Stimulated activated CD4-positive, alpha-beta T cell treated with anti-CD3 and anti-CD28 coated beads, Interleukin-2, amount 100 ng/mL, for 4 hours (primary cell): ENCODE data around the gene PLEKHM3.

ENCODE experiments used
- DNase-seq: peaks from one replicate; pipeline ENCODE4 v3.0.0-alpha.2; 2020; ENCODE audit warnings: low read depth

PLEKHM3 gene

DNA sequence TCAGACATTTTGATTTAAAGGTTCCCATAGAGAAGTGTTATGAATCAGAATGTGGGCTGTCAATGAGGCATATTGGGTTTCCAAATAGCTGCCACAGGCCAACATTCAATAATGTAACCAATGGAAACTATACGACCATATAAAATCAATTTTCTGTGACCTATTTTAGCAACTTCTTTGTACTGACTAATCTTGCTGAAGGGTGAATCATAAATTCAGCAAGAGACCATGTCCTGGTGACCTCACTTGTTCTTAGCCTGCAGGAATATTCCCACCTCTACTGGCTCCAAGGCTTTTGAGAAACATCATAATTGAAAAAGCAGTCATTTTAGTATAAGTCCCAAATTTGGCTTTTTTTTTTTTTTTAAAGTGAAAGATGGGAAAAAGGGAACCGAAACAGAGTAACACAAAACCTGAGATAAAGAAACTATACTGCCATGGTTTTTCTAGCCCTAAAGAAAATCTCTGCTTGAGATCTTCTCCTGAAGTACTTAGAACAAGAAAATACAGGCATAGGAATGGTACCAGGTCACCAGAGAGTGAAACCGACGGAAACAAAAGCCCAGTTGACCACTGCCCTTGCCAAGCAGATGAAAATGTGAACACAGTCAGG is 32.1 kb downstream of the PLEKHM3 start:
- DNase-seq = no peak

DNA sequence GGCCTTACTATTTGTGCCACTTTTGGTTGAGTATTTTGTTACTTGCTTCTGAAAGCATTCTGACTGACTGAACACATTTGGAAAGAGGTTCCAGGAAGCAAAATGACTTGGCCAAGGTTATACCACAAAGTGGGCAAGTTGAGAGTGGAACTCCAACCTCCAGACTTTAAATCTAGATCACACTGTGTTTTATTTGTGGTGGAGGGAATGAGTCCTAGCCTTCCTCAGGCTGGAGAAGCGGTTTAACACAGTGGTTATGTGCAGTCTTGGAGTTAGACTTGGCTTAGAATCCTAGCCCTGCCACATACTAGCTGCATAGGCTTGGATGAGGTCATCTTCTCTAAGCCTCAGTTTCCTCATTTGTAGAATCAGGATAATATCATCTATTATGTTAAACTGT is 33.4 kb downstream of the PLEKHM3 start:
- DNase-seq = no peak

DNA sequence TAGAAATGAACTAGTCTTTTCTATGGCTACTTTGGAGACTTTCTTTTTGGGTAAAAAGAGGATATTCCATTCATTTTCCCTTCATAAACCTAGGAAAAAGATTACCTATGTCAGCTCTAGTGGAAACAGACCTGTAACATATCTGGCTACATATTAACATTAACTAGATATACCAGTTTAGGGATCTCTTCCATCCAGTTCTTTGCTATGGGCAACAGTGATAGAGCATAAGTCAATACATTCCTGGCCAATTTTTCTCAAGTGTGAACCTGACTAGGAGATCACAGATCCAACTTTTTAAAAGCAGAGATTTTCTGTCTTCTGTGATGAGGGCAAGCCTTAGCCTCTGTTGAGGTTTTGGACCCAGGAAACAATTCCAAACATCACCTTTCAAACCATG is 34.5 kb downstream of the PLEKHM3 start:
- no peak for DNase-seq

DNA sequence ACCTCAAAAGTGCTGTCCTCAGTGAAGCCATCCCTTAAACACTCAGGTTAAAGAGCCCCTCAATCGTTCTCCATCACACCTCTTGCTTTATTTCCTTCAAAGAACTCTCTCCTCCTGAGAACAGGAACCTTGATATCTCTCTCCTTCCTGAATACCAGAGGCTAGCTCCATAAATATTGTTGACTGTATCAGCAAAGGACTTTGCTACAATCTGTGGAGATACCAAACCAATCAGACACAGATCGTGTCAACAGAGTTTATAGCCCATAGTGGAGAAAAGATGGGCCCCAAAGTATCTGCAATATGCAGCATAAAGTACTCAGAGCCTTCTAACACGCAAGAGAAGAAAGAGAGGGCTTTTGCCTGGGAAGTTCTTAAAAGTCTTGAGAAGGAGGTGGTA is 36.4 kb downstream of the PLEKHM3 start:
- DNase-seq = no peak

DNA sequence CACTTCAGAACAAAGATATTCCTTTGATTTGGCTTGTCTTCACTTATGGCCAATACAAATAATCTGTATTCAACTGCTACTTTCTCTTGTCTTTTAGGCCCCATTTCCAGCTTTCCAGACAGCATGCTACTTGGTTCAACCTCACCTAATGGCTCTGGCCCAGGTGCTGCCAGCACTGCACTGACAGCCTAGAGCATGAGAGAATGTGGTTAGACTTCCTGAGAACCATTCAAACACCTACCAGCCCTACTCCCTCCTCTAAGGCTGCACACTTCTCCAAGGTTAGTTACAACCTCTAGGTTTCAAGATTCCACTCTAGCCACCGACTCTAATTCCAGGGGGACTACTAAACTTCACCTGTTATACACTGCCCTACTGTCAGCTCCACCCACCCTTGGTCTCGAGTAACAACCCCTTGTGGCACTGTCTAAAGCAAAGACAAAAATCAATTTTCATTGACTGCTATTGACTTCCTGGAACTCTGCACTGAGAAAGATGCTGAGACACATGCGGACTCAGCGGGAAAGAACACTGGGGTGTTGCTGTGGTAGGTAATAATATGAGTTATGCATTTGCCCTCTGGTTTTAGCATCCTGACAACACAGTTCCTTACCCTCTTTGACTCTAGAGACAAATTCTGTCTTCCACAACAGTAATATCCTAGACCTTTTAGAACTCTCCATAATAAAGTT is 38.2 kb downstream of the PLEKHM3 start:
- DNase-seq = no peak

DNA sequence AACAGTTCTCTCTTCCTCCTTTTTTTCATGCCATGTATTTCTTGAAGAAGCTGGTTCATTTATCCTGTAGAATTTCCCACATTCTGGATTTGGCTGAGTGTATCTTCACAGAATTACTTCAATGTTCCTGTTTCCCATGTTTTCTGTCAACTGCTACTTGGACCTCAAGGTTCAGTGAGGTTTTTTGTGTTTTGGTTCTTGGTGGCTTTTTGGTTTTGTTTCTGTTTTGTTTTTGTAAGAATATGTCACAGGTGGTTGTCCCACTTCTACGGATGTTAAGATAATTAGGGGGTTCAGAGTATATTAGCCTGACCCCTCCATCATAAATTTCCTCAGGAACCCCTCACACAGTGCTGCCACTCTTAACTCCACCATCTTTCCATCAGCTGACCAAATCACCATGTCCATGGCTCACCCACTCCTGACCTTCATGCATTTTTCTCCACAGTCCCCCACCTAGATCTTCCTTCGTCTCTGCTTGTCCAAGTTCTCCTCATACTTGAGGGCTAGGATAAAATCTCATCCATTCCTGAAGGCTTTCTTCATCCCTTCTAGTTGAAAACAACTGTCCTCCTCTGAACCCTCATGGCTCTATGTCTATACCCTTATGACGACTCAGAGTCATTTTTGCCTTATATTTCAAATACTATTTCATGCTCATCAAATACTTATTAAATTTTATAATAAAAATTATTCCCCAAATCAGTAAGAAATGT is 40.4 kb downstream of the PLEKHM3 start:
- DNase-seq = no peak

DNA sequence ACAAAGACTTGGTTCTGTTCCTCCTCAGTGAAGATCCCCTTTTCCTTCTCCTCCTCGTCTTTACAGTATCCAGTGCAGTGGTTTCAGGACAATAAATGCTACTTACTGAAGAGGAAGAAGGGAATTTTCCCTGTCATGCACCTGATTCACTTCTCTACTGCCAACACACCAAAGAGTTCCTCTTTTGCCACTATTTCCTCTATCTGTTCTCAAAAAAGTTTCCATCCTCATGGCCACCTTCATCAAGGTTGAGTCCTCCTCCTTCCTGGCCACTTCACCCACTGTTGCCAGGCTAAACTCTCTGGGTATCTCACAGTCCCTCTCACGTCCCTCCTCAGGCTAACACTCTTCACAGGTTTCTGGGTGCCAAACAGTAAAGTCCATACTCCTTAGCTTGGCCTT is 41.7 kb downstream of the PLEKHM3 start:
- no peak for DNase-seq

DNA sequence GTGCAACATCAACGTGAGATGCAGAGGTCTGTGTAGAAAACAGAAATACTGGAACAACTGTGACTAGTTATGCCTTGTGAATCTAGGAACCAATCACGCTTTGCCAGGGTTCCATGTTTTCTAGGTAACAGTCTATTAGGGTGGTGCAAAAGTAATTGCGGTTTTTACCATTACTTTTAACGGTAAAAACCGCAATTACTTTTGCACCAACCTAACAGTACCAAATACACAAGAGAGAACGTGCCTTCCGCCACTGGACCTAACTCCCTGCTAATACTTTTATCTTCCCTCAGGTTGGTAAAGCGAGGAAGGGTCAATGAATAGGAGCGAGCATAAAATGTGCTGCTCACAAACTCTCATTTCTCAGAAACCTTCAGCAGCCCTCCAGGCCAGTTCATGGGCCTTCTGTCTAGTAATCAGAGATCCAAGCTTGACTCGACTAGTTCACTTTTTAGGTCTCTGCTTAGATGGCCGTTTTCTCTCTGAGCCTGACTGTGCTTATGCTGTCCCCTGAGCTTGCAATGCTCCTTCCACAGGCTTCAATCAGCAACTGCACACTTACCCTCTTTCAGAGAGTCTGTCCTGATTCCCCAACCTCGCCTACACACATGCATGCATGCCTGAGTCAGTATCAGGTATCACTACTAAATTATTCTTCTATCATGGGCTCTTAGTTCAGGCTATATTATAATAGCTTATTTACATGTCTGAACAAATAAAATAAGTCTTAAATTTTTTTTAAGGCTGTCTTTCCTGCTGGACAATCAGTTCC is 47.0 kb downstream of the PLEKHM3 start:
- no peak for DNase-seq

DNA sequence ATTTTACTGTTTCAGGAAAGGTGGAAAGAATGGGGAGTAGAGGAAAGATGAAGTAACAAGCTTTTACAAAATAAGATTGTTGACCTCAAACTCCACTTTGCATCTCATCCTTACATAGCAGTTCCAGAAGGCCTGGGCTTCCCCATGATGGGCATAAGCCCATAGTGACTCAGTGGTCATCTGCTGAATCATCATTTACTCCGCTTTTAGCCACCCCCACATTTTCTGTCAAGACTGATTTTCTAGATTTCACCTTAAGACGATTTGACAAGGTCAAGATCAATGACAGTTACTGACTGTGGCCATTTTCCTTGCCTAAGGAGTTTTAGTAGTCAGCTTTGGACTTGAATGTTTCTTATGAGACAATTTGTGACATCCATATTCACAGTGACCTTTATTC is 49.4 kb downstream of the PLEKHM3 start:
- no peak for DNase-seq

DNA sequence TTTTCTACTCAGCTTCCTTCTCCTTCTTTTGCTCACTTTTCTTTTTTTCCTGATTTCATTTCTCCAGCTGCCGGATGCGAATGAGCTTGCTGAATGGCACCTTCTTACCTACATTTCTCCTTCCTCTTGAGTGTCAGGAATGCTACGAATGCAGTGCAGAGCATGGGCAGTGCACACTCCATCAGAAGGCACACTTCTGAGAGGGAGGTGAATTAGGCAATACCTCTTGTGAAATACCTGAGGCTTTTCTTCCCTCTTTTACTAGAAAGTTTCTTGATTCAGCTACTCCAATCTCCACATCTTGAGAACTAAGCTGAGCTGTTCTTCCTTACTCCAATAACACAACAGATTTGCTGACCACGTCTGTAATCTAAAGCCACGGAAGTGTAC is 51.1 kb downstream of the PLEKHM3 start:
- no peak for DNase-seq

DNA sequence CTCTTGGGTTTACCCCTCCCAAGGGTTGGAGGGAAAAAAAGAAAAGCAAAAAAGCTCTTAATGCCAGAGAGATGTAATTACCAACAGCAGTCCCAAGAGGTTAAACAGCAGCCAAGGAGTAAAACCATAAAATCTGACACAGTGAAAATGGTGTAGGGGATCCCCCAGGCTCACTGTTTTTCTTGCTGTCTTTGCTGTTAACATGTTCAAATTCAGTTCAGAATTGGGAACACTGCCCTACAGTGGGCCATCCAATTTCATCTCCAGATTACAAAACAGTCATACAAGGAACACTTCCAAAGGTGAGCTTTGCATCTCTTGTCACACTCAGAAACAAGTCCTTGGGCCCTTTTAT is 54.5 kb downstream of the PLEKHM3 start:
- DNase-seq = no peak

DNA sequence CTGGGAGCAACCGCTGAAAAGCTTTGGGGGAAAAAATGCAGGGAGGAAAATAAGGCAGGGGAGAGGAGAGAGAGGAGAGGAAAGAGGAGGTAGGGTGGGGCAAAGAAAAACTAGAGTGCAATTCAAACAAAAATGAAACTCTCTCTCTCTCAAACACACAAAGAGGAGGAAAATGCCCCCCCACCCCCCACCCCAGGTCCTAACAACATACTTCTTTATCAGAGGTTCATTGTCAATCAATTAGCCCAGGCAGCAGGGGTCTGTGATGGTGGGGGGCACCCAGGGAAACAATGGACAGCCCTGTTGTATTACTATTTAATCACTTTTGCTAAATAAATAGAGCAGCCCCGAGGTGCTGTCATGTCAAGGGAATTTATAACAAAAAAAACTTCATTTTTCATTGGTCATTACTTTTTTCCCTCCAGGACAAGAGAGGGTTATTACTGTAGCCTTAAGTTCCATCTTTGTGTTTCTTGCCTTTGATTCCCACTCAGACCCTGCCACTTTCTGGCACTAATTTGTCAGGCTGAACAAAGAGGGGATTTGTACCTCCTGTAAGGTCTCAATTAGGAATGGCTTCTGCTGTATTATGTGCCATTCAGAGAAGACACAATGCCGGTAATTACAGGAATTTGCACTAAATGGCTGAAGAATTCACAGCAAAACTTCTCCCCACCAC is 55.0 kb downstream of the PLEKHM3 start:
- no peak for DNase-seq

DNA sequence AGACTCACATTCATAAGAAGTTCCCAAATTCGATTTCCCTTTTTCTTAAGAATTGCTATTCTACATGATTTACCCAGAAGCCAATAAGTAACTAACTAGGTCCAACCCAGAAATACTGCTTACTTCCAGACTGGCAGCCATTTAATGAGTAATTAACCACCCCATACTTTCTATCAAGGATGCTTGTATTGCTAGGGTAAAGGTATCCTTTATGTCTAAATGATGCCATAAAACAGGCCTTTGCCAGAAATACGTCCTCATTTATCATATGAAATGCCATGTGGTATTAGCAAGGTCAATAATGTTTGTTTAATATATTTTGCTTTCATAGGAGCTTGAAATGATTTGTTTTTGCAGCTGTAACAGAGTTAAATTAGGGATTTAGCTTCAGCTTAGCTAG is 56.1 kb downstream of the PLEKHM3 start:
- no peak for DNase-seq

DNA sequence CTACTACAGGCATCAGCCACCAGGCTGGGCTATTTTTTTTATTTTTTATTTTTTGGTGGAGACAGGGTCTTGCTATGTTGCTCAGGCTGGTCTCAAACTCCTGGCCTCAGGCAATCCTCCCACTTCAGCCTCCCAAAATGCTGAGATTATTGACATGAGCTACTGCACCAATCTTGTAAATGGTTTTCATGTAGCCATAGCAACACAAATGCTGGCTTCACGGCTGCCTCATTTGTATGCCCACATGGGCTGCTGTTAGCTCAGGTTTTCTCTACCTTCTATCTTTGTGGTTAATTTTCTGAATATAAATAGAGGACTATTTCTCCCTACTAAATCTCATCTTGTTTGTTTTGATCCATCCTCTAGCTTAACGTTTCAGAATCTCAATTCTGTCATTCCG is 58.2 kb downstream of the PLEKHM3 start:
- no peak for DNase-seq

DNA sequence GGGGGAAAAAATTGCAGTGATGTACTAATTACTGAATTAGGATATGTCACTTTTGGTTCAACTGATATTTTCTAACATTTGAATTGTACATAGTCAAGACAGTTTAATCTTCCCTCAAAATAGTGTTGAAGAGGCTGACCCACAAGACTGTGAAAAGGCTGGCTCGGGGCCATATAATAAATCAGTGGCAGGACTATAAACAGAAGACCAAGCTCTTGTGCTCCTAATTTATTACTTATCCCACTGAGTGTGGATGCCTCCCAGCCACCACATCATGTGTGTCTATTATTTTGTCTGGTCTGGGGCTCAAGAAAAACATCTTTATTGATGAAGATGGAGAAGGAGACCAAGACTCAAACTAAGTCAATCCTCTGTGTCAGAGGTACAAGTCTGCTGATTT is 64.4 kb downstream of the PLEKHM3 start:
- no peak for DNase-seq

DNA sequence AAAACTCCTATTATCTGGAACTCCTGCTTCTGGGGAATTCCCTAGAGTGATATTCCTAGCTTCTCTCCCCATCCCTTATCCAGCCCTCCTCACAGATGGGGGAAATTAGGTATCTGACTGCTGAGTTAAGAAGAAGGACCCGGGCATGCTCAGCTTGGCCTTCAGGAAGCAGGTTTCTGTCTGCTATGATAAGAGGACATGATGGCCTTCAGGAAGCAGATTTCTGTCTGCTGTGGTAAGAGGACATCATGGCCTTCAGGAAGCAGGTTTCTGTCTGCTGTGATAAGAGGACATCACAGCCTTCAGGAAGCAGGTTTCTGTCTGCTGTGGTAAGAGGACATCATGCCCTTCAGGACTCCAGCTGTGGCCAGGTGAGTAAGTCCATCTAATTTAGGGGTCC is 65.2 kb downstream of the PLEKHM3 start:
- no peak for DNase-seq

DNA sequence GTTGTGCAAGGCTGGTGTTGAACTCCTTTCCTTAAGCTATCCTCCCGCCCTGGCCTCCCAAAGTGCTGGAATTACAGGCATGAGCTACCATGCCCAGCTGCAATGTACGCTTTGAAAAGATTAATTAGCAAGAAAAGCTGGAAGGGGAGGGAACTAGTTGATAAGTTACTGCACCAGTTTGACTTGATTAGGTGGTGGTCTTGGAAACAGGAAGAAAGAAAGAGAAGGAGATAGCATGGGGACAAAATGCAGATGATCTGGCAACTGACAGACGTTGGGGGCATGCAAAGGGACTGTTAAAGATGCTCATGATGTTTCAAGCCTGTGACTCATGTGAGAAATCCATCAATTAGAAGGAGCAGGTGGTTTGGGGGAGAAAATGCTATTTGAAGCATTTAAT is 68.6 kb downstream of the PLEKHM3 start:
- no peak for DNase-seq

DNA sequence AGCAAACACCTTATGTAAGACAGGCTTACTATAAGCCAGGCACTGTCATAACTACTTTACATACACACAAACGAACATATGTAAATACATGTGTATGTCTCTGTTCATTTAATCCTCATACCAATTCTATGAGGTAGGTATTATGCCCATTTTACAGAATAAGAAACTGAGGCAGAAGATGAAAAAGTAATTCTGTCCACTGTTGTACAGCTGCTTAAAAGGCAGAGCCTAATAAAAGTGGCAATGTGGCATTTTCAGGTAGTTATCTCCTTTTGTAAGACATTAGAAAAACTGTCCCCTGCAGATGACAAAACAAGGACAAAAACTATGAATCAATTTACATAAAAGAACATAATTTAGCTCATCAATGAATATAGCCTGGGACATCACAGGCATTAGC is 69.9 kb downstream of the PLEKHM3 start:
- DNase-seq = no peak

DNA sequence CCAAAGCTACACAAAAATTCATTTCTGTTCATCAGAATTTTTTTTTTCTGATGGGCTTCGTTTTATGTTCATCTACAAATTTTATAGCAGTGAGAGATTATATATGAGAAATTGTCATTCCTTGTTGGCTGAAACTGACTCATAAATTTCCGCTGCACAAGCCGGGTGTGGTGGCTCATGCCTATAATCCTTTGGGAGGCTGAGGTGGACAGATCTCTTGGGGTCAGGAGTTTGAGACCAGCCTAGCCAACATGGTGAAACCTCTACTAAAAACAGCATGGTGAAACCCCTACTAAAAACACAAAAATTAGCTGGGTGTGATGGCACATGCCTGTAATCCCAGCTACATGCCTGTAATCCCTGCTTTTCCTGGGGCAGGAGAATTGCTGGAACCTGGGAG is 72.0 kb downstream of the PLEKHM3 start:
- no peak for DNase-seq

DNA sequence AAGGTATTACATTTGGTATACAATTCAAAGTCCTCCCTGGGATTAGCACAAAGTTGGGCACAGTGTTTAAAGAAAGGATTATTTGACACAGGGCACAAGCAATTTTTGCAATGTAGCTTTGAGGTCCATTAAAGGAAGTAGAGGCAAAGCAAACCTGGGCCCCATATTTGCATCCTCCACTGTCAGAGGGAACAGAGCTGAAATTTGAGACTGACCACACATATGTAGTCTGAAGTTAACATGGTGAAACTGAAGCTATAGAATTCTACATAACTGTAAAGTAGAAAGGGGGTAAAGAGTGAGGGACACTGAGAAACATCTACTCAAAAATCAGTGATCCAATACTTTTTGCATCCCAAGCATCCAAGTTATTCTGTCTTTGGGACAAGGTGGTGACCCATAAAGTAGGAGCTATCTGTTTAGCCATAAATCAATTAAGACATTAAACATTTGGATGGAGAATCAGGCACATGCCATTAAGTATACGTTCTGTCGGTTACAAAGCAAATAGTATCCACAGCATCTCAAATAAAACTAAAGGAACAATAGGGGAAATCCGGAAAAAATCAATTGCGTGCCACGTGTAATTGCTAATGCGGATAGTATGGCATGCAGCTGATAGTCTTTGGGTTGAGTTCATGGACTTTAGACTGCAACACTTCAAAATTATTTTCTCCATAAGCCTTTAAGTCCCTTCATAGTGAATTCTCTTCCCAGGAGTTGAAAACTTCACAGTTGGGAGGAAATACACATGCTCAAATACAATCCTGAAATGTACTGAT is 72.6 kb downstream of the PLEKHM3 start:
- no peak for DNase-seq

DNA sequence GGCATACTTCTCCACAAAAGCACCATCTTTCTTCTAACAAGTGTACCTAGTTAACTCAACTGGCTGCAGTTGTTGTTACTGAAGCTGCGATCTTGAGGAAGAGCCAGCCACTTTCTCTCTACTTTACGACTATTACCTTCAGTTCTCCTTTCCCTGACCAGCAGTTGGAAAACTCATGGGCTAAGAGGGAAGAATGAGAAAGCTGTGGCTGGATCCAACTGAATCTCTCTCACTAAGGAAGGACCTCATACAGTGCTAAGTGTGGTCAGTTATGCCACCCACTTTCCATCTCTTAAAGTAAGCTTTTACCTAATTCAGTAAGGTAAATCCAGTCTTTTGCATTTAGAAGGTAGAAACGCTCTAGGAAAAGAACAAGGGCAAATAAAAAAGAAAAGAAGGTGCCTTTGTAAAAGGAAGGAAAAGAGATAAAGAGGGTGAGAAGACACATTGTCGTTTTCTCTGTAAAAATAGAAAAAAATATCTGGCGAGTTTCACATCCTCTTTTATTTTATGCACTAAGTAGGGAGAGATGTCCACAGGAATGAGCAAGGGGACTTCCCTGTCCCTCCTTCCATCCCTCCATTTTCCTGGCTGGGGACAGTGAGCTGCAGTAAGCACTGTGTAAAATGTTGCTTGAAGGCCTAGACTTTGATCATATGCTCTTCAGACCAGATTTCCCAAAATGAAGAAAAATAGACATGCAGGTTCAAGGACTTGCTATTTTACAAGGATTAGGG is 73.4 kb downstream of the PLEKHM3 start:
- DNase-seq = no peak
